ENCODE results near the gene ERAL1.
"Not testable (repeated sequence)": the region's sequence is repeated elsewhere in the genome, so short reads cannot be mapped to it uniquely, and the experiment has no call there.

ERAL1 gene

DNA sequence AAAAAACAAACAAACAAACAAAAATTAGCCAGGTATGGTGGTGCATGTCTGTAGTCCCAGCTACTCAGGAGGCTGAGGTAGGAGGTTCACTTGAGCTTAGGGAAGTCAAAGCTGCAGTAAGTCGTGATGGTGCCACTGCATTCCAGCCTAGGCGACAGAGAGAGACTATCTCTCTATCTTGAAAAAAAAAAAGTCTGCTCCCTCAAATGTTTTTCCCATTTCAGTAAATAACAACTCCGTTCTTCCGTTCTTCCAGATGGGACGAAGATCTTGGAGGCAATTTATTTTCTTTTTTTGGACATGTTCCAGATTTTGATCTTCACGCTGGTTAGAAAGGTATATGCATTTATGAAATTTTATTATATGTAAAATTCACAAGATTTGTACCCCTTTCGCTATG, 19.0 kb downstream of the ERAL1 start:
- TF ChIP-seq, protein P1, sequence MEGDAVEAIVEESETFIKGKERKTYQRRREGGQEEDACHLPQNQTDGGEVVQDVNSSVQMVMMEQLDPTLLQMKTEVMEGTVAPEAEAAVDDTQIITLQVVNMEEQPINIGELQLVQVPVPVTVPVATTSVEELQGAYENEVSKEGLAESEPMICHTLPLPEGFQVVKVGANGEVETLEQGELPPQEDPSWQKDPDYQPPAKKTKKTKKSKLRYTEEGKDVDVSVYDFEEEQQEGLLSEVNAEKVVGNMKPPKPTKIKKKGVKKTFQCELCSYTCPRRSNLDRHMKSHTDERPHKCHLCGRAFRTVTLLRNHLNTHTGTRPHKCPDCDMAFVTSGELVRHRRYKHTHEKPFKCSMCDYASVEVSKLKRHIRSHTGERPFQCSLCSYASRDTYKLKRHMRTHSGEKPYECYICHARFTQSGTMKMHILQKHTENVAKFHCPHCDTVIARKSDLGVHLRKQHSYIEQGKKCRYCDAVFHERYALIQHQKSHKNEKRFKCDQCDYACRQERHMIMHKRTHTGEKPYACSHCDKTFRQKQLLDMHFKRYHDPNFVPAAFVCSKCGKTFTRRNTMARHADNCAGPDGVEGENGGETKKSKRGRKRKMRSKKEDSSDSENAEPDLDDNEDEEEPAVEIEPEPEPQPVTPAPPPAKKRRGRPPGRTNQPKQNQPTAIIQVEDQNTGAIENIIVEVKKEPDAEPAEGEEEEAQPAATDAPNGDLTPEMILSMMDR (IDR thresholded peaks at IDR 0.05; ENCODE audit: low read depth, low read length) = no peak
- no peak for DNase-seq

DNA sequence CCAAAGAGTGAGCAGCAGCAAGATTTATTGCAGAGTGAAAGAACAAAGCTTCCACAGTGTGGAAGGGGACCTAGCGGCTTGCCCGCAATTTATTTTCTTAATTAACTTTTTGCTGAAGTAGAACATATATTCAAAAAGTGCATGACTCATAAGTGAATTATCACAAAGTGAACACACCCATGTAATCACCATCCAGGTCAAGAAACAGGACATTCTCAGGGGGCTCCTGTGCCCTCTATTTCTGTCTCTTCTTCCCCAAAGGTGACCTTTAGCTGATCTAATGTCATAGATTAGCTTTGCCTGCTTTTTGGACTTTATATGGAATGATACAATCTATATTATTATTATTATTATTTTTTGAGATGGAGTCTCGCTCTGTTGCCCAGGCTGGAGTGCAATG, 19.9 kb downstream of the ERAL1 start:
- Histone ChIP-seq H3K9me3 (no peaks in the 10 kb centered on the region), H3K27me3 (no peaks in the 10 kb centered on the region), H3K36me3 (no peaks in the 10 kb centered on the region), H3K4me1 (no peaks in the 10 kb centered on the region), H3K4me3 (ENCODE audit: low read depth, low read length) (no peak overlapping the region)
- no peak for DNase-seq
- TF ChIP-seq, protein P1 (IDR thresholded peaks at IDR 0.05; ENCODE audit: low read depth, low read length) = no peak

More for the DNA sequence above, 19.0 kb downstream of the ERAL1 start:
- no peaks in the 10 kb centered on the region for H3K4me1 ChIP-seq
- no peak overlapping the region for H3K4me3 ChIP-seq (ENCODE audit: low read depth, low read length)
- H3K27me3 ChIP-seq = no peaks in the 10 kb centered on the region
- no peaks in the 10 kb centered on the region for H3K9me3 ChIP-seq
- no peaks in the 10 kb centered on the region for H3K36me3 ChIP-seq

- Histone ChIP-seq H3K4me1 (no peaks in the 10 kb centered on the region), H3K4me3 (ENCODE audit: low read depth, low read length) (no peak overlapping the region), H3K9me3 (no peaks in the 10 kb centered on the region), H3K27me3 (no peaks in the 10 kb centered on the region), H3K36me3 (no peaks in the 10 kb centered on the region)
- no peak for DNase-seq
- TF ChIP-seq, protein P1 (IDR thresholded peaks at IDR 0.05; ENCODE audit: low read depth, low read length) = no peak
Observed at GRCh38 chr17:28875848-28876550, 21.2 kb downstream of the ERAL1 start.

DNA sequence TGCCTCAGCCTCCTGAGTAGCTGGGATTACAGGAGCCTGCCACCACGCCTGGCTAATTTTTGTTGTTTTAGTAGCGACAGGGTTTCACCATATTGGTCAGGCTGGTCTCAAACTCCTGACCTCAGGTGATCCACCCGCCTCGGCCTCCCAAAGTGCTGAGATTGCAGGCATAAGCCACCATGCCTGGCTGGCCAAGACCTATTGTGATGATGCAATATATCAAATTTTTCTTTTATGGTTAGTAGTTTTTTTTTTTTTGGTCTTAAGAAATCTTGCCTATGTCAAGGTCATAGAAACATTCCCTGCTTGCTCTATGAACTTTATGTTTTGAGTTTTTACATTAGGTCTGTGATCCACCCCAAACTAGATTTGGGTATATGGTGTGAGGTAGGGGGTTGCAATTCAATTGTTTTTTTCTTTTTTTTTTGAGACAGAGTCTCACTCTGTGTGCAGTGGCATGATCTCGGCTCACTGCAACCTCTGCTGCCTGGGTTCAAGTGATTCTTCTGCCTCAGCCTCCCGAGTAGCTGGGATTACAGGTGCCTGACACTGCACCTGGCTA, 22.4 kb downstream of the ERAL1 start:
- DNase-seq, H3K9me3 ChIP-seq, H3K27me3 ChIP-seq: not testable (repeated sequence)

GRCh38 chr17:28878158-28878910, 23.5 kb downstream of the ERAL1 start:
- DNase-seq = no peak
- TF ChIP-seq, protein P1 (IDR thresholded peaks at IDR 0.05; ENCODE audit: low read depth, low read length) = no peak
- H3K9me3 ChIP-seq = no peaks in the 10 kb centered on the region
- no peaks in the 10 kb centered on the region for H3K4me1 ChIP-seq
- no peaks in the 10 kb centered on the region for H3K36me3 ChIP-seq
- H3K4me3 ChIP-seq (ENCODE audit: low read depth, low read length) = no peak overlapping the region
- H3K27me3 ChIP-seq = no peaks in the 10 kb centered on the region

More for the DNA sequence above, 22.4 kb downstream of the ERAL1 start:
- not testable (repeated sequence) for H3K4me3 ChIP-seq (ENCODE audit: low read depth, low read length); H3K4me1 ChIP-seq; H3K36me3 ChIP-seq

DNA sequence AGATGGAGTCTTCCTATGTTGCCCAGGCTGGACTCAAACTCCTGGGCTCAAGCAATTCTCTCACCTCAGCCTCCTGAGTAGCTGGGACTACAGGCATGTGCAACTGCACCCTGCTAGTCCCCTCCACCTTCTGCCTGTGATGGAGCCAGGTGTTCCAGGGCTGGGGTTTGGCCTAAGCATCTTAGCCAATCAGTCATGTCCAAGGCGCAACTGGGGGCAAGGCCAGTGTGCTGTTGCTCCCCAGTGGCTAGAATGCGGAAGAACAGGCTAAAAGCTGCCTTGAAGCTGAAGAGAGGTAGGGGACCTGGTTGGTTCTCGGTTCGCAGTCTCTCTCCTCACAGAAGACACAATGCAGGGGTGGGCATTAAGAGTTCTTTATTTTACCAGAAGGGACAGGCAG, 24.2 kb downstream of the ERAL1 start:
- Histone ChIP-seq H3K4me1 (no peaks in the 10 kb centered on the region), H3K36me3 (no peaks in the 10 kb centered on the region), H3K27me3 (no peaks in the 10 kb centered on the region), H3K9me3 (no peaks in the 10 kb centered on the region), H3K4me3 (ENCODE audit: low read depth, low read length) (no peak overlapping the region)
- peak; percentile 32 for DNase-seq
- TF ChIP-seq, protein P1 (IDR thresholded peaks at IDR 0.05; ENCODE audit: low read depth, low read length) = peak; percentile 45

Data from BE2C (cell line).